Neural progenitor cell (in vitro differentiated cells): ENCODE results near the gene APEH. TPM values are rescaled to one million over a fixed set of nuclear protein-coding genes. Genes with fewer than 3 reads are reported as not detected.

ENCODE experiments used
- DNase-seq: peaks from one replicate; pipeline ENCODE4 v3.0.0-alpha.2; 2016; ENCODE audit warnings: low spot score
- H2AFZ ChIP-seq: fragments of 200-600 bp; sonication (generic); replicated peaks from 2 replicates; pipeline ENCODE4 v1.6.1; 2016; ENCODE audit warnings: antibody characterized with exemption
- H3F3A ChIP-seq: fragments of 200-600 bp; sonication (generic); 2 replicates; pipeline ENCODE4 v1.6.1; 2016; ENCODE audit warnings: antibody characterized with exemption, low read depth
- H3K27ac ChIP-seq: fragments of 200-600 bp; sonication (generic); 2 replicates; pipeline ENCODE4 v1.5.1; 2016; ENCODE audit warnings: mild to moderate bottlenecking
- H3K27me3 ChIP-seq: fragments of 200-600 bp; sonication (generic); 2 replicates; pipeline ENCODE4 v1.6.1; 2016; ENCODE audit warnings: mild to moderate bottlenecking, moderate library complexity
- H3K36me3 ChIP-seq: fragments of 200-600 bp; sonication (generic); 2 replicates; pipeline ENCODE4 v1.5.1; 2016
- H3K4me1 ChIP-seq: fragments of 200-600 bp; sonication (generic); 2 replicates; pipeline ENCODE4 v1.6.1; 2016; ENCODE audit warnings: mixed run types
- H3K4me2 ChIP-seq: fragments of 200-600 bp; sonication (generic); 2 replicates; pipeline ENCODE4 v1.6.1; 2016
- H3K4me3 ChIP-seq: fragments of 200-600 bp; sonication (generic); 2 replicates; pipeline ENCODE4 v1.5.1; 2016
- H3K79me2 ChIP-seq: fragments of 200-600 bp; sonication (generic); 2 replicates; pipeline ENCODE4 v1.6.1; 2016; ENCODE audit warnings: low read depth
- H3K9ac ChIP-seq: fragments of 200-600 bp; sonication (generic); 2 replicates; pipeline ENCODE4 v1.6.1; 2016
- H3K9me3 ChIP-seq: fragments of 200-600 bp; sonication (generic); 2 replicates; pipeline ENCODE4 v1.5.1; 2016; ENCODE audit warnings: low read depth
- H4K20me1 ChIP-seq: fragments of 200-600 bp; sonication (generic); 2 replicates; pipeline ENCODE4 v1.6.1; 2016; ENCODE audit warnings: low read depth
- H3K27ac Mint-ChIP-seq: 3 replicates; pipeline ENCODE4 v1.8.0; 2021; ENCODE audit warnings: mixed read lengths
- H3K27me3 Mint-ChIP-seq: 2 replicates; pipeline ENCODE4 v1.8.0; 2022; ENCODE audit warnings: low read depth, mild to moderate bottlenecking, inconsistent platforms, moderate library complexity, mixed read lengths; ENCODE audit not compliant: insufficient read depth
- H3K36me3 Mint-ChIP-seq: 3 replicates; pipeline ENCODE4 v1.8.0; 2021; ENCODE audit warnings: mixed read lengths
- H3K4me1 Mint-ChIP-seq: 3 replicates; pipeline ENCODE4 v1.8.0; 2021; ENCODE audit warnings: mixed read lengths
- H3K4me3 Mint-ChIP-seq: 3 replicates; pipeline ENCODE4 v1.8.0; 2021; ENCODE audit warnings: mild to moderate bottlenecking, moderate library complexity, mixed read lengths
- H3K9me3 Mint-ChIP-seq: 3 replicates; pipeline ENCODE4 v1.8.0; 2020; ENCODE audit warnings: mixed read lengths
- EZH2 ChIP-seq: fragments of 200-600 bp; sonication (generic); IDR thresholded peaks from 2 replicates; pipeline ENCODE4 v1.6.1; 2017; ENCODE audit warnings: antibody characterized with exemption, mild to moderate bottlenecking, moderate library complexity
- EZH2phosphoT487 ChIP-seq: fragments of 200-600 bp; sonication (generic); IDR thresholded peaks from 2 replicates; pipeline ENCODE4 v1.6.1; 2017; ENCODE audit warnings: antibody characterized with exemption
- total RNA-seq: library from RNA; depleted of rRNA; stranded (reverse); fragments of >200 nt; gene quantifications from 2 replicates; pipeline ENCODE4 v1.2.3, GENCODE V29; 2015; ENCODE audit warnings: low replicate concordance
- TF ChIP-seq, protein P1 (sequence below): fragments of 200-600 bp; sonication (generic); IDR thresholded peaks from 2 replicates; pipeline ENCODE4 v1.5.1; 2017; ENCODE audit warnings: antibody characterized with exemption, mild to moderate bottlenecking

APEH gene
- total RNA-seq, 1 donor from 2014 or later: 132 TPM

DNA sequence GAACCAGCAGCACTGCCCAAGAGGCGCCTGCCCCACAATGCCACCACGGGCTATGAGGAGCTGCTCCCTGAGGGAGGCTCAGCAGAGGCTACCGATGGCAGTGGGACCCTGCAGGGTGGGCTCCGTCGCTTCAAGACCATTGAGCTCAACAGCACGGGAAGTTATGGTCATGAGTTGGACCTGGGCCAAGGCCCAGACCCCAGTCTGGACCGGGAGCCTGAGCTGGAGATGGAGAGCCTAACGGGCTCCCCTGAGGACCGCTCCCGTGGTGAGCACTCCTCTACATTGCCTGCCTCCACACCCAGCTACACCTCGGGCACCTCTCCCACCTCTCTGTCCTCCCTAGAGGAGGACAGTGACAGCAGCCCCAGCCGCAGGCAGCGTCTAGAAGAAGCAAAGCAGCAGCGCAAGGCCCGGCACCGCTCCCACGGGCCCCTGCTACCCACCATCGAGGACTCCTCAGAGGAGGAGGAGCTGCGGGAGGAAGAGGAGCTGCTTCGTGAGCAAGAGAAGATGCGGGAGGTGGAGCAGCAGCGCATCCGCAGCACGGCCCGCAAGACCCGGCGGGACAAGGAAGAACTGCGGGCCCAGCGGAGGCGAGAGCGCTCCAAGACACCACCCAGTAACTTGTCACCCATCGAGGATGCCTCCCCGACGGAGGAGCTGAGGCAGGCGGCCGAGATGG is 21.8 kb upstream of the APEH start:
- Histone ChIP-seq H3K4me2 (no peak overlapping the region), H3K27ac (no peak overlapping the region), H3K79me2 (no peaks in the 10 kb centered on the region), H3K9ac (no peak overlapping the region), H3K4me3 (no peak overlapping the region), H3F3A (no peaks in the 10 kb centered on the region), H3K9me3 (no peaks in the 10 kb centered on the region), H3K36me3 (no peaks in the 10 kb centered on the region), H3K4me1 (no peaks in the 10 kb centered on the region), H4K20me1 (no peaks in the 10 kb centered on the region), H3K27me3 (no peaks in the 10 kb centered on the region), H2AFZ (no peak overlapping the region)
- no peaks in the 10 kb centered on the region for H3K9me3 Mint-ChIP-seq
- H3K27ac Mint-ChIP-seq: no peak overlapping the region
- H3K27me3 Mint-ChIP-seq: peaks cover 4% of the 10 kb centered on the region
- H3K4me3 Mint-ChIP-seq: no peak overlapping the region
- H3K4me1 Mint-ChIP-seq: peaks cover 4% of the 10 kb centered on the region
- DNase-seq: no peak
- no peaks in the 10 kb centered on the region for H3K36me3 Mint-ChIP-seq
- TF ChIP-seq, protein P1, sequence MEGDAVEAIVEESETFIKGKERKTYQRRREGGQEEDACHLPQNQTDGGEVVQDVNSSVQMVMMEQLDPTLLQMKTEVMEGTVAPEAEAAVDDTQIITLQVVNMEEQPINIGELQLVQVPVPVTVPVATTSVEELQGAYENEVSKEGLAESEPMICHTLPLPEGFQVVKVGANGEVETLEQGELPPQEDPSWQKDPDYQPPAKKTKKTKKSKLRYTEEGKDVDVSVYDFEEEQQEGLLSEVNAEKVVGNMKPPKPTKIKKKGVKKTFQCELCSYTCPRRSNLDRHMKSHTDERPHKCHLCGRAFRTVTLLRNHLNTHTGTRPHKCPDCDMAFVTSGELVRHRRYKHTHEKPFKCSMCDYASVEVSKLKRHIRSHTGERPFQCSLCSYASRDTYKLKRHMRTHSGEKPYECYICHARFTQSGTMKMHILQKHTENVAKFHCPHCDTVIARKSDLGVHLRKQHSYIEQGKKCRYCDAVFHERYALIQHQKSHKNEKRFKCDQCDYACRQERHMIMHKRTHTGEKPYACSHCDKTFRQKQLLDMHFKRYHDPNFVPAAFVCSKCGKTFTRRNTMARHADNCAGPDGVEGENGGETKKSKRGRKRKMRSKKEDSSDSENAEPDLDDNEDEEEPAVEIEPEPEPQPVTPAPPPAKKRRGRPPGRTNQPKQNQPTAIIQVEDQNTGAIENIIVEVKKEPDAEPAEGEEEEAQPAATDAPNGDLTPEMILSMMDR: no peak
- TF ChIP-seq EZH2phosphoT487: no peak
- no peak for TF ChIP-seq EZH2

- H3K4me1 ChIP-seq: no peaks in the 10 kb centered on the region
- H2AFZ ChIP-seq: no peak overlapping the region
- peaks cover 4% of the 10 kb centered on the region for H3K4me1 Mint-ChIP-seq
- H3K4me3 Mint-ChIP-seq: no peak overlapping the region
- no peaks in the 10 kb centered on the region for H4K20me1 ChIP-seq
- no peaks in the 10 kb centered on the region for H3K27me3 ChIP-seq
- peaks cover 4% of the 10 kb centered on the region for H3K27me3 Mint-ChIP-seq
- no peaks in the 10 kb centered on the region for H3F3A ChIP-seq
- no peak overlapping the region for H3K27ac Mint-ChIP-seq
- no peaks in the 10 kb centered on the region for H3K36me3 ChIP-seq
- H3K9me3 Mint-ChIP-seq: no peaks in the 10 kb centered on the region
- no peak overlapping the region for H3K27ac ChIP-seq
- H3K4me3 ChIP-seq: no peak overlapping the region
- no peak for DNase-seq
- H3K9ac ChIP-seq: no peak overlapping the region
- no peak overlapping the region for H3K4me2 ChIP-seq
- H3K9me3 ChIP-seq: no peaks in the 10 kb centered on the region
- TF ChIP-seq, protein P1: no peak
- TF ChIP-seq EZH2 (no peak), EZH2phosphoT487 (no peak)
- no peaks in the 10 kb centered on the region for H3K79me2 ChIP-seq
- no peaks in the 10 kb centered on the region for H3K36me3 Mint-ChIP-seq
Observed at GRCh38 chr3:49652903-49653415, 21.2 kb upstream of the APEH start.

DNA sequence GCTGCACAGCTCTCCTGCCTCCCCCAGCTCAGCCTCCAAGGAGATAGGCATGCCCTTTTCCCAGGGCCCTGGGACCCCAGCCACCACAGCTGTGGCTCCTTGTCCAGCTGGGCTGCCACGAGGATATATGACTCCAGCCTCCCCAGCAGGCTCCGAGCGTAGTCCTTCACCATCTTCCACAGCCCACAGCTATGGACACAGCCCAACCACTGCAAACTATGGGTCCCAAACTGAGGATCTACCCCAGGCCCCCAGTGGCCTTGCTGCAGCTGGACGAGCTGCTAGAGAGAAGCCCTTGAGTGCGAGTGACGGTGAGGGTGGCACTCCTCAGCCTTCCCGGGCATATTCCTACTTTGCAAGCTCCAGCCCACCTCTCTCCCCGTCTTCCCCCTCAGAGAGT is 20.5 kb upstream of the APEH start:
- Histone ChIP-seq H3K4me2 (no peak overlapping the region), H3K36me3 (no peaks in the 10 kb centered on the region), H3K4me1 (no peaks in the 10 kb centered on the region), H3K9me3 (no peaks in the 10 kb centered on the region), H4K20me1 (no peaks in the 10 kb centered on the region), H3K27ac (no peak overlapping the region), H3K27me3 (no peaks in the 10 kb centered on the region), H3K4me3 (no peak overlapping the region), H3K79me2 (no peaks in the 10 kb centered on the region), H3K9ac (no peak overlapping the region), H2AFZ (no peak overlapping the region), H3F3A (no peaks in the 10 kb centered on the region)
- TF ChIP-seq EZH2phosphoT487: no peak
- TF ChIP-seq, protein P1: no peak
- no peak for TF ChIP-seq EZH2
- Mint-ChIP-seq H3K9me3 (no peaks in the 10 kb centered on the region), H3K4me1 (peaks cover 4% of the 10 kb centered on the region), H3K4me3 (no peak overlapping the region), H3K36me3 (no peaks in the 10 kb centered on the region), H3K27me3 (peaks cover 4% of the 10 kb centered on the region), H3K27ac (no peak overlapping the region)
- no peak for DNase-seq
